Left ventricle myocardium inferior (tissue), 1 donor: ENCODE results near the gene VTI1A. TPM values are rescaled to one million over a fixed set of nuclear protein-coding genes. Genes with fewer than 3 reads are reported as not detected.

Source experiments
- DNase-seq: peaks from one replicate; pipeline ENCODE4 v3.0.0-alpha.2; 2020
- H3K27ac ChIP-seq: fragments of 200-600 bp; replicated peaks from 2 replicates; pipeline ENCODE4 v1.8.0; 2021
- H3K27me3 ChIP-seq: fragments of 200-600 bp; 2 replicates; pipeline ENCODE4 v1.8.0; 2021; ENCODE audit warnings: low read depth
- H3K36me3 ChIP-seq: fragments of 200-600 bp; 2 replicates; pipeline ENCODE4 v1.8.0; 2021
- H3K4me1 ChIP-seq: fragments of 200-600 bp; 2 replicates; pipeline ENCODE4 v1.8.0; 2021
- H3K4me3 ChIP-seq: fragments of 200-600 bp; 2 replicates; pipeline ENCODE4 v1.8.0; 2021; ENCODE audit warnings: mild to moderate bottlenecking, moderate library complexity
- H3K9me3 ChIP-seq: fragments of 200-600 bp; replicated peaks from 2 replicates; pipeline ENCODE4 v1.8.0; 2021
- CTCF ChIP-seq: fragments of 200-600 bp; IDR thresholded peaks from 2 replicates; pipeline ENCODE4 v1.8.0; 2021; ENCODE audit warnings: antibody characterized with exemption, mild to moderate bottlenecking, borderline replicate concordance
- intact Hi-C: fragments of 100-400 bp; cut with micrococcal nuclease; formaldehyde crosslinking; loops from one replicate; pipeline ENCODE4 v1.11.0; 2022
- total RNA-seq: library from RNA; stranded (reverse); fragmentation: NEBNext Ultra II Directional; extraction: Animal tissue kit (Norgen Biotek cat#: 25700); gene quantifications from one replicate; pipeline ENCODE4 v1.2.1, GENCODE V29; 2021
- donor health status: DM: no; HTN: yes; CAD: no; lungs with severe emphysema.

Gene VTI1A
- total RNA-seq, 1 donor from 2014 or later, result 20.5 TPM

DNA sequence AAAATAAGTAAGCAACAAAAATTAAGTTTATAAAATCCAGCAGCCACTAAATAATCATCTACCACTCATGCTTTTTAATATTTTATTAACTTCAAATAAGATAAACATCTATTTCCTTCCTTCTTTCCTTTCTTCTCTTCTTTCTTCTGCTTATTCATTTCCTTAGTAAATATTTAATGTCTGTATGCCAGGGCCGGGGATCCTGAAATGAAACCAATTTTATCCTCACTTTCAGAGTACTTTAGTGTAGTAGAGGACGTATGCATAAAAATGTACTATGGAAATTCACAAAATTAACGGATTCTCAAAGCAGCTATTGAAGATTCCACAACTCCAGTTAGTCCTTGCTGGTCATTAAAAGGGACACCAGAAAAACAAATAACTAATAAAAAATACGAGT, 224.7 kb downstream of the VTI1A start:
- TF ChIP-seq CTCF, result no peak
- no peaks in the 10 kb centered on the region for H3K9me3 ChIP-seq
- H3K27me3 ChIP-seq, result no peaks in the 10 kb centered on the region
- H3K27ac ChIP-seq, result no peak overlapping the region
- H3K36me3 ChIP-seq, result peaks cover 6% of the 10 kb centered on the region
- H3K4me3 ChIP-seq, result no peak overlapping the region
- no peak for DNase-seq
- no peaks in the 10 kb centered on the region for H3K4me1 ChIP-seq
- intact Hi-C loops, result no loop called here

DNA sequence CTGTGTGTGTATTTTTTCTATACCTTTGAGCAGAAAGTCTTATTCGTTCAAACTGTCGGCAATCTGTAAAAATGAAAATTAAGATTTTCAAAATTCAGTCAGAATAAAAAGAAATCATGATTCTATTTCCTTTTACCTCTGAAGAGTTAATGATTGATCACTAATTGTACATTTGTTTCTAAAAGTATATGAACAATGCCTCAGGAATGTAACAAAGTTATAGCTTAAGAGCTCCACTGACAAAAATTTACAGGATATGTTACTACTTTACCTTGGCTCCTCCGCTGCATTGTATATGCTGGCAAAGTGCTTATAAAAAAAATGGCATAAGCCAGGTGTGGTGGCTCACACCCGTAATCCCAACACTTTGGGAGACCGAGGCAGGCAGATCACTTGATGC, 225.7 kb downstream of the VTI1A start:
- intact Hi-C loops, result no loop called here
- H3K27me3 ChIP-seq, result no peaks in the 10 kb centered on the region
- no peak overlapping the region for H3K27ac ChIP-seq
- H3K4me1 ChIP-seq, result no peaks in the 10 kb centered on the region
- H3K36me3 ChIP-seq, result peaks cover 6% of the 10 kb centered on the region
- no peak overlapping the region for H3K4me3 ChIP-seq
- DNase-seq, result no peak
- no peaks in the 10 kb centered on the region for H3K9me3 ChIP-seq
- TF ChIP-seq CTCF, result no peak

DNA sequence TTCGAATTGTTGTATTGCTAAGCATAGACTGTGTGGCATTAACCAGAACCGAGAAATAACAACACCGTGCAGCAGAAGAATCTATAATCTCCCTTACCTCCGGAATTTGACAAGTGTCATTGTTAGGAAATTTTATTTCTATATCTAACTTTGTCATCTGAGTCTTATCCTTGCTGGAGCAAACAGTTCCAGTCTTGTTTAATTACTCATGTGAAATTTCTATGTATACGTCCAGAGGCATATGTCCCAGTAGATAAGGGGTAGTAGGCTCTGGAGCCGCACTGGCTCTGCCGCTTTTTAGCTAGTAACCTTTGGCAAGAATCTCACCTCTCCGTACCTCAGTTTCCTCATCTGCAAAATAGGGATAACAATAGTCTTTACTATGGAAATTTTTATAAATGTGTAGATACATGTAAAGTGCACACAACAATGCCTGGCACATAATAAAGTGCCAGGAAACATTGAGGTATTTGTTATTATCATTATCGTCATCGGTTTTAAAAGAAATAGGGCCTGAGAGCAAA, 228.6 kb downstream of the VTI1A start:
- H3K4me3 ChIP-seq, result no peak overlapping the region
- no peak for DNase-seq
- no peaks in the 10 kb centered on the region for H3K27me3 ChIP-seq
- H3K27ac ChIP-seq, result no peak overlapping the region
- H3K9me3 ChIP-seq, result no peaks in the 10 kb centered on the region
- no peak for TF ChIP-seq CTCF
- H3K36me3 ChIP-seq, result no peaks in the 10 kb centered on the region
- no peaks in the 10 kb centered on the region for H3K4me1 ChIP-seq
- intact Hi-C loops, result no loop called here

GRCh38 chr10:112677689-112678088, 230.7 kb downstream of the VTI1A start:
- Histone ChIP-seq H3K4me1 (no peaks in the 10 kb centered on the region), H3K27ac (no peak overlapping the region), H3K36me3 (no peaks in the 10 kb centered on the region), H3K27me3 (no peaks in the 10 kb centered on the region), H3K4me3 (no peak overlapping the region), H3K9me3 (no peaks in the 10 kb centered on the region)
- TF ChIP-seq CTCF, result no peak
- intact Hi-C loops, result no loop called here
- no peak for DNase-seq

DNA sequence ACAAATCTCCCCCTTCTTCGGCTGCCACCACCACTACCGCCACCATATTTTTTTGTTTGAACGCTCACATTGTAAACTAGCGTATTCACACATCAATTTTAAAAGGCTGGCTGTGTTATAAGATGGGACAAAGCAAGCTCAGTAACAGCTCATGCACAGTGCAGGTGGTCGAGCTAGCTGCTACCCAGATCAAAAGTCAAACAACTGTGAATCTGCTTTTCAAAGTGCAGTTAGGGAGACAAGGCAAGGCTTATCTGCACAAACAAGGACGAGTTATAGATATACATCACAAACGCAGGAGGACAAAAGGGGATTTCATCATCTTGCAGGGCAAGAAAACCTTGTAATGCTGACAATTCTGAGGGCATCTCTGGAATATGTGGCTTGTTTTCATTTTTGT, 231.6 kb downstream of the VTI1A start:
- intact Hi-C loops, result no loop called here
- no peaks in the 10 kb centered on the region for H3K4me1 ChIP-seq
- no peak for DNase-seq

More for the DNA sequence above, 231.6 kb downstream of the VTI1A start:
- TF ChIP-seq CTCF, result no peak
- Histone ChIP-seq H3K27me3 (no peaks in the 10 kb centered on the region), H3K9me3 (no peaks in the 10 kb centered on the region), H3K4me3 (no peak overlapping the region), H3K36me3 (no peaks in the 10 kb centered on the region), H3K27ac (no peak overlapping the region)
